HCT116 (cell line): Measurements from ENCODE around the gene GJA3. TPM values are rescaled to one million over a fixed set of nuclear protein-coding genes. Genes with fewer than 3 reads are reported as not detected.

Experiments
- ATAC-seq: fragments of 200-7000 bp; cut with Tn5 transposase; 2 replicates; pipeline ENCODE4 v1.9.1; 2020; ENCODE audit warnings: mild to moderate bottlenecking, moderate library complexity
- BruUV-seq: library from RNA; stranded (reverse); fragments of 400-500 nt; replicated peaks from 2 replicates; lab custom pipeline; 2021; lab: Mats Ljungman, UMichigan
- CTCF ChIA-PET: fragments of 300-600 bp; sonication (Branson Sonifier 250); formaldehyde crosslinking; loops from one replicate; lab custom pipeline; 2021; ENCODE audit warnings: antibody characterized with exemption; lab: Charles Lee
- POLR2A ChIA-PET: fragments of 300-600, 350-600 bp; sonication (Branson Sonifier 250); formaldehyde crosslinking; loops from one replicate; lab custom pipeline; 2021; ENCODE audit warnings: antibody characterized with exemption; lab: Charles Lee
- RAD21 ChIA-PET, 2 experiments: fragments of 300-600 bp; sonication (Branson Sonifier 250); formaldehyde crosslinking; loops; one replicate each; lab custom pipeline; 2023; ENCODE audit warnings: low total read pairs in 2 of 2; ENCODE audit not compliant: uncharacterized antibody in 2 of 2, unreplicated experiment in 2 of 2, low non-redundant PET in 1 of 2; lab: Charles Lee
- DNase-seq: peaks from one replicate; pipeline ENCODE4 v3.0.0-alpha.2; 2010; ENCODE audit warnings: low read depth, low spot score
- H2AFZ ChIP-seq: fragments of 200-600 bp; shearing (Covaris generic), sonication (generic); 2 replicates; pipeline ENCODE4 v1.6.1; 2017; ENCODE audit warnings: low read depth, mixed run types, mixed read lengths, antibody characterized with exemption, low read length; ENCODE audit not compliant: poor library complexity, severe bottlenecking
- H3K27ac ChIP-seq: 2 replicates; pipeline ENCODE4 v1.5.1; 2012; ENCODE audit warnings: low read depth, low read length
- H3K27me3 ChIP-seq: fragments of 200-600 bp; sonication (generic); 2 replicates; pipeline ENCODE4 v1.6.1; 2016; ENCODE audit warnings: mixed run types, low read length, mixed read lengths; ENCODE audit not compliant: insufficient read depth
- H3K36me3 ChIP-seq, 2 experiments: fragments of 200-500 bp in 1 of 2; fragments of 200-600 bp in 1 of 2; sonication (Bioruptor generic) in 1 of 2; sonication (generic) in 1 of 2; 2 replicates each; pipeline versions ENCODE4 v1.5.1 to v1.6.1; 2014 to 2016; ENCODE audit warnings: low read length in 2 of 2, inconsistent platforms in 1 of 2, mixed read lengths in 1 of 2, mixed run types in 1 of 2; ENCODE audit not compliant: insufficient read depth in 2 of 2, control insufficient read depth in 1 of 2
- H3K4me1 ChIP-seq, 2 experiments: fragments of 200-600 bp in 1 of 2; sonication (generic) in 1 of 2; 2 replicates each; pipeline versions ENCODE4 v1.5.1 to v1.6.1; 2012 to 2017; ENCODE audit warnings: low read length in 2 of 2, inconsistent platforms in 1 of 2, mild to moderate bottlenecking in 1 of 2, mixed read lengths in 1 of 2, mixed run types in 1 of 2, moderate library complexity in 1 of 2; ENCODE audit not compliant: insufficient read depth in 2 of 2, control insufficient read depth in 1 of 2
- H3K4me2 ChIP-seq: fragments of 200-600 bp; sonication (generic); 2 replicates; pipeline ENCODE4 v1.6.1; 2017; ENCODE audit warnings: mixed run types, low read length, mixed read lengths
- H3K4me3 ChIP-seq, 2 experiments: fragments of 200-600 bp in 1 of 2; sonication (generic) in 1 of 2; replicated peaks in 1 of 2; 2 replicates each; pipeline ENCODE4 v1.5.1; 2011 to 2016; ENCODE audit warnings: low read length in 2 of 2, control low read depth in 1 of 2, low read depth in 1 of 2, mild to moderate bottlenecking in 1 of 2, mixed read lengths in 1 of 2, mixed run types in 1 of 2
- H3K79me2 ChIP-seq: fragments of 200-600 bp; sonication (generic); 2 replicates; pipeline ENCODE4 v1.6.1; 2017; ENCODE audit warnings: mild to moderate bottlenecking, mixed run types, low read length, moderate library complexity, mixed read lengths; ENCODE audit not compliant: insufficient read depth
- H3K9ac ChIP-seq: fragments of 200-600 bp; sonication (generic); 2 replicates; pipeline ENCODE4 v1.6.1; 2016; ENCODE audit warnings: low read length, mixed read lengths
- H3K9me2 ChIP-seq: fragments of 200-600 bp; sonication (generic), shearing (Covaris generic); 2 replicates; pipeline ENCODE4 v1.6.1; 2017; ENCODE audit warnings: mixed run types, mild to moderate bottlenecking, moderate library complexity; ENCODE audit not compliant: insufficient read depth
- H3K9me3 ChIP-seq, 2 experiments: fragments of 200-500 bp in 1 of 2; fragments of 200-600 bp in 1 of 2; sonication (Bioruptor generic) in 1 of 2; sonication (generic) in 1 of 2; 2 replicates each; pipeline ENCODE4 v1.6.1; 2014 to 2017; ENCODE audit warnings: low read length in 2 of 2, mixed read lengths in 2 of 2, inconsistent platforms in 1 of 2, low read depth in 1 of 2, mild to moderate bottlenecking in 1 of 2, mixed run types in 1 of 2, moderate library complexity in 1 of 2; ENCODE audit not compliant: control insufficient read depth in 1 of 2, insufficient read depth in 1 of 2
- H4K20me1 ChIP-seq: fragments of 200-600 bp; sonication (generic), shearing (Covaris generic); 2 replicates; pipeline ENCODE4 v1.6.1; 2017; ENCODE audit warnings: mixed run types, mild to moderate bottlenecking, moderate library complexity; ENCODE audit not compliant: insufficient read depth
- CBX3 ChIP-seq: IDR thresholded peaks from 2 replicates; pipeline ENCODE4 v1.6.1; 2012; ENCODE audit warnings: low read depth
- CEBPB ChIP-seq: IDR thresholded peaks from 2 replicates; pipeline ENCODE4 v1.6.1; 2012; ENCODE audit warnings: low read depth
- EZH2phosphoT487 ChIP-seq: fragments of 200-600 bp; IDR thresholded peaks from 2 replicates; pipeline ENCODE4 v1.6.1; 2018; ENCODE audit warnings: antibody characterized with exemption, borderline replicate concordance
- JUND ChIP-seq: IDR thresholded peaks from 2 replicates; pipeline ENCODE4 v1.6.1; 2012
- POLR2AphosphoS5 ChIP-seq: IDR thresholded peaks from 2 replicates; pipeline ENCODE4 v1.6.1; 2011; ENCODE audit warnings: mild to moderate bottlenecking, low read depth, low read length, moderate library complexity
- SRF ChIP-seq: IDR thresholded peaks from 2 replicates; pipeline ENCODE4 v1.6.1; 2012; ENCODE audit warnings: low read depth
- YY1 ChIP-seq: IDR thresholded peaks from 2 replicates; pipeline ENCODE4 v1.6.1; 2011; ENCODE audit warnings: low read length, low read depth, moderate library complexity, mild to moderate bottlenecking; ENCODE audit not compliant: insufficient replicate concordance; ENCODE audit errors: extremely low read depth
- ZBTB33 ChIP-seq: IDR thresholded peaks from 2 replicates; pipeline ENCODE4 v1.6.1; 2011; ENCODE audit warnings: mild to moderate bottlenecking, low read length, moderate library complexity; ENCODE audit not compliant: insufficient replicate concordance; ENCODE audit errors: extremely low read depth
- ZNF274 ChIP-seq: fragments of 200-500 bp; sonication (Bioruptor generic); IDR thresholded peaks from 2 replicates; pipeline ENCODE4 v1.6.1; 2014; ENCODE audit warnings: mild to moderate bottlenecking, low read depth, low read length, inconsistent platforms
- intact Hi-C: fragments of 100-400 bp; cut with micrococcal nuclease; formaldehyde crosslinking; loops from 2 replicates; pipeline ENCODE4 v1.10.0; 2022
- total RNA-seq: library from RNA; stranded (reverse); gene quantifications from one replicate; pipeline ENCODE4 v1.2.1, GENCODE V29; 2021; ENCODE audit not compliant: unreplicated experiment

GJA3 gene
- total RNA-seq, 1 experiment from 2014 or later, result 8.0 TPM

- no peaks in the 10 kb centered on the region for H3K79me2 ChIP-seq
- TF ChIP-seq POLR2AphosphoS5 (no peak), EZH2phosphoT487 (no peak), ZBTB33 (no peak), CEBPB (no peak), CBX3 (no peak), ZNF274 (no peak), YY1 (no peak), JUND (no peak), SRF (no peak)
Measured at GRCh38 chr13:20181188-20181587, 20.3 kb upstream of the GJA3 start.

More at GRCh38 chr13:20181188-20181587, 20.3 kb upstream of the GJA3 start:
- intact Hi-C loops, result loop anchor here (5.0 kb wide), 1 partner anchor 646 kb away; no protein-coding TSS in a partner anchor
- Histone ChIP-seq H4K20me1 (no peaks in the 10 kb centered on the region), H3K9ac (no peak overlapping the region), H3K27ac (no peak overlapping the region), H3K4me2 (no peak overlapping the region), H3K9me2 (no peaks in the 10 kb centered on the region), H3K4me3 (no peak overlapping the region), H3K4me1 (peaks cover 0 to 3% of the 10 kb centered on the region in 2 experiments; a peak in 1 of 4 replicates), H3K27me3 (no peaks in the 10 kb centered on the region), H3K36me3 (no peaks in the 10 kb centered on the region), H3K9me3 (no peaks in the 10 kb centered on the region), H2AFZ (no peak overlapping the region)
- BruUV-seq, result no TSS peak
- ATAC-seq, result no peak
- POLR2A ChIA-PET, result no interaction called here
- no peak for DNase-seq
- CTCF ChIA-PET, result interaction anchor here (2.3 kb wide), 1 partner anchor 744 kb away, joined by 6 read pairs; no protein-coding TSS in a partner anchor
- RAD21 ChIA-PET, result no interaction called here
